Bone marrow (tissue), 2 donors: ENCODE results near the gene CLCA1.

Source experiments
- DNase-seq, 2 donors: peaks; one replicate each; lab custom pipeline; 2025; lab: John Stamatoyannopoulos, UW

CLCA1 gene

DNA sequence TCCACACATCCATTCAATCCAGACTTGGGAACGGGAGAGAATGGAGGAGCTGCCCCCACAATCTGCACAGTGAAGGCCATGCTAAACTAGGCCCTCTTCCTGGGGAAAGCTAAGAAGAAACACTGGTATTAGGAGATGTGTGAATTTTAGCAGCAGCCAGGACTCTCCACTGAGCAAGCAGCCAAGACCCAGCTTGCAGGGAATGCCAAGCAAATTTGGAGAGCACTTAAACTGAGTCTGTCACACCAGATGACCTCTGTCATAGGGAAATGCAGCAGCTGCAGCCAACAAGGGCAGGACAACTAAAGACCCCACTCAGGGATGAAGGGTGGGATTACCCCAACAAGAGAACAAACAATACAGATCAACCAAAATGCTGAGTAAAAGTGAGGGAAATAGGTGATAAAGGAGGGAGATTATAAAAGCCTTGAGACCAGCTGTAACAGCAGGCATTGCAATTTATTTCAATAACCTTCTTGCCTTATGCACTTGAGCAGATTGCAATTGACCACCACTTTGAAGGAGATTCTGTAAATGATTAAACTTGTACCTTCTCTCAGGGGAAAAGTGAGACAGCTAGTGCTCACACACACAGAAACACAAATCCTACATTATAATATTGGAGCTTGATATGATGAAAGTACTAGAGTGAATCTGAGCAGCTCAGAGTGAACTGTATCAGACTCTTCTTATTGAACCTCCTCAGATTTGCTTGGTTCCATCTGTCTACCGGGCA is 2.5 kb upstream of the CLCA1 start:
- DNase-seq, result no peak

DNA sequence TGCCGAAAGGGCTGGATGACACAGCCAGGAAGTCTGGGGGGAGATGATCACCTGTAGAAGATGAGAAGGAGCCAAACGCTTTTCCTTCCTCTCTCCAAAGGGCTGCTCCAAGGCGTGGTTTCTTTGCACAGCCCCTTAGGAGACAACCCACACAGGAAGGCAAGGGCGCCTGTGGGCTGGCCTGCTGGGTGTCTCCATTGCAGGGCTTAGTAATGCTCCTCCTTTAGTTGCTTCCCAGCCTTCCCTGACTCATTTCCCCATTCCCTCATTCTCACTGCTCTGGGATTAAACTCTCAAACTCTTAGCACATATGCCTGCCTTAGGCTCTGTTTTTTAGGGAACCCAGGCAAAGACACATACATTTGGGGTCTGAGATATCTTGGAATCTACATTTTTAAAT is 1.7 kb upstream of the CLCA1 start:
- DNase-seq, result no peak

DNA sequence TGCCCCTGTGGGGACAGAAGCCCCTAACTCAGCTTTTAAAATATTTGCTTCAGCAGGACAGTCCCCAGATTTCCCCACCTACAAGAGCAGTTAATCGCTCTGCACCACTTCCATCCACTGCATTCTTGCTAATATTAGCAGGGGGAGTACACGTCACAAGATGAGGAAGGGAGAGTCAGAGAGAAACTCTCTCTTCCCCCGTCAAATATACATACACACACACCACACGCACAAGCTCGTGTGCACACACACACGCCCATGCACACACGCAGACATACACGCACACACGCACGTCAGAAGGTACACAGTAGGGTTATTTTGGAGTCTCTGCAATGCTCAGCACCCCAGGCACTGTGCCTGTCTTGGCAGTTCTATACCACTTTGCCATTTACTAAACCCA is 2.1 kb downstream of the CLCA1 start:
- DNase-seq, result no peak

DNA sequence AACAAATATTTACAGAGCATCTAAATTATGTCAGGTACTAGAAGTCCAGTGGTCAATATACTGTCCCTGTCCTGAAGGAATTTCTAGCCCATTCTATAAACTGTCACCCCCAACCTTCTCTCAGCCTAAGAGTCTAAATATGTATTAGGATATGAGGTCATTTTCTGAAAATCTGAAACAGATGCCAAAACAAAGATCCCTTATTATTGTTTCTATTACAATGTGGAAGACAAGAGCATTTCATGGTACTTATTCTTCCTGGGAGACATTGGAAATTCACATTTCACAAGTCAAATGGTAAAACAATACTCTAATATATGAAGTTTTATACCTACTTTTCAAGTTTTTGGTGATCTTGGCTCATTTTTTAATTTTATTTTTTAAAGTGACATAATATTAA is 2.6 kb downstream of the CLCA1 start:
- DNase-seq, result no peak

DNA sequence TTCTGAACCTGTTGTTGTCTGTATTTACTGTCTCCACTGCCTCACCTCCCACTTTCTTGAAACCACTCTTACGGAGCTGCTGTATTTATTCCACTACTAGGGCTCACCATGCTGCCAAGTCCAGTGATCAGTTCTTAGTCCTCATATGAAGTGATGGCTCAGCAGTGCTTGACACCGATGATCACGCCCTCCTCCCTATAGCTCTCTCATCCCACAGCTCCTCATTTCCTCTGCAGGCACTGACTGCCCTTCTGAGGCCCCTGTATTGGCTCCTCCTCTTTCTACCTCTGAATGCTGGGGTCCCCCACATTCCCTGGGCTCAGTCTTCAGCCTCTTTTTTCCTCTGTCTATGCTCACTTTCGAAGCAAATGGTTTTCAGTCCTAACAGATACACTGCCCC is 3.4 kb downstream of the CLCA1 start:
- DNase-seq, result no peak

DNA sequence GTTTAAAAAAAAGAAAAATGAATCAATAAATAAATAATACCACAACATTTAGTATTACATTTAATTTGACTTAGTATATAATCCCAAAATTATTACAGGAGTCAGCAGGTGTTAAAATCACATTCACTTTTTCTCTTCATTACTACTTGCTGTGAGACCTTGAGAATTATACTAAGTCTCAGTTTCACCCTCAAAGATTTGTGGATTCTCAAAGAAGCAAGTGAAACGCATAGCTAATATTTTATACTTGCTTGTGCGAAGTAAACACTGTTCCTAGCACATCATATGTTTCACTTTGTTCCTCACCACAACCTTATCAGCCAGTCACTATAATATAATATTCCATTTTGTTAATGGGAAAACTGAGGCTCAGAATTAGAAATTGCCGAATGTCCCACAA is 4.0 kb downstream of the CLCA1 start:
- no peak for DNase-seq

DNA sequence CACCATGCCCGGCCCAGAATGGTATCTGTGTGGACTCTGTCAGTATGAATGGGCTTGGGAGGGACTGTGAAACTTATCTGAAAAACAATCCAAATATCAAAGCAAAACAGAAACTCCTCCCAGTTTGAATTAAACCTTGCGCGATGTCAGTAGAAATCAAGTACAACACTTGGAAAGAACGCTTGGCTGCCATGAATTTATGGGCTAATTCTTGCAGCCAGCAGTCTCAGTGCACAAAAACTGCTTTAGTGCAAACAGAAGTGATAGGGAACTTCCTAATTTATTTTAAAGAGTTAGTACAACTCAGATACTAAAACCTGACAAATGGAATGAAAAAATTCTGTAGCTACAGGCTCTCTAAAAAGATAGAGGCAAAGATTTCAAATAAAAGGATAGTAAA is 8.5 kb downstream of the CLCA1 start:
- DNase-seq, result no peak

DNA sequence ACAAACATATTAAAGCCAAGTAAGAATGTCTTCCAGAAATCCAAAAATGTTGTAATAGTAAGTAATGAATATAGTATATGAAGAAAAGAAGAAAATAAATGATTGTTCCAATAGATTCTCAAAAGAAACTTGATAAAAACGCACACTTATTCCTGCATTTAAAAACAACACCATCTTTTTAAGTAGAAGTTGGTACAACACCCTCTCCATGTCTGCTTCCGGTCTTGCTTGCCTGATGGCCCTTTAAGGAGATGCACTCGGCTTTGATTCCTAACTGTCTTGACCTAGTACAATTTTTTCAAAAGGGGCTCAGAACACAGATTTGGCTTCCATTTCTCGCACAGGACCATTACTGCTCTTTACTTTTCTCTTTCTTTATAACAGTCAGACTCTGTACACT is 9.0 kb downstream of the CLCA1 start:
- no peak for DNase-seq

DNA sequence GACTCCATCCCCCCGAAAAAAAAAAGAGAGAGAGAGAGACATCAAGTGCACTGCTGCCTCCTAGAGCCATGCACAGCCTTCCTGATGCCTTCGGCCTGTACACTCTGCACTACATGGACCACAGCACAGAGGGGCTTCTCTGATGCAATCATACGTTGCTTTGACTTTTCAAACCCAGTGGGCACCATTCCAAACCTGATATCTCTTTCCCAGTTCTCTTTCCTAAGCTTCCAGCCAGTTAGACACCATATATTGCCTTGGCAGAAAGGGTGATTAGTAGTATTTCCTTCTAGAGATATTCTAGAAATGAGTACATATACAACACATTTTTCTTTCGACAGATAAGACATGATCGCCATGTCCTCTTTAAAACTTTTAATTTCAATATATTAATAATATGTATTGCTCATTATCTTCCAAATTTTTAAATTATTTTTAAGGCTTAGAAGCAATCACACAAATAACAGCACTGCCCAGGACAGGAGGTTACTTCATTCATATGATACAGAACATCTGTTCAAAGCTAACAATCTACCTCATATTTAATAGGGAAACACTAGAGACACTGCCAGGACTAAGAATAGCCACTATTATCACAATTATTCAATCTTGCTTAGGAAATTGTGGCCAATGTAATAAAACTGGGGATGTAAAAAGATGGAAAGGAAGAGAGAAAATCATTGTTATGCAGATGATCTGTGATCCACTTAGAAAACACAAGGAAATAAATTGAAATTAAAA is 9.9 kb downstream of the CLCA1 start:
- DNase-seq, result no peak

DNA sequence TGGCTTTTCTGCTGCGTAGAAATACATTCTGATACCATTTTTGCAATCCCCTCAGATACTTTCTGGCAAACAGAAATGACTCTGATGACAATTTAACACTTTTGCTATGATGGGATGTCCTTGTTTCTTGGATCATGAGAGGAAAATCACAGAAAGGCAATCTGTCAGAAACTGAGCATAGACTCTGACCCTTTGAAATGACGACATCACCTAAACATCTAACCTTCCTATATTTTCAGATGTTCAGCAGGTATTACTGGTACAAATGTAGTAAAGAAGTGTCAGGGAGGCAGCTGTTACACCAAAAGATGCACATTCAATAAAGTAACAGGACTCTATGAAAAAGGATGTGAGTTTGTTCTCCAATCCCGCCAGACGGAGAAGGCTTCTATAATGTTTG is 13.2 kb downstream of the CLCA1 start:
- no peak for DNase-seq

DNA sequence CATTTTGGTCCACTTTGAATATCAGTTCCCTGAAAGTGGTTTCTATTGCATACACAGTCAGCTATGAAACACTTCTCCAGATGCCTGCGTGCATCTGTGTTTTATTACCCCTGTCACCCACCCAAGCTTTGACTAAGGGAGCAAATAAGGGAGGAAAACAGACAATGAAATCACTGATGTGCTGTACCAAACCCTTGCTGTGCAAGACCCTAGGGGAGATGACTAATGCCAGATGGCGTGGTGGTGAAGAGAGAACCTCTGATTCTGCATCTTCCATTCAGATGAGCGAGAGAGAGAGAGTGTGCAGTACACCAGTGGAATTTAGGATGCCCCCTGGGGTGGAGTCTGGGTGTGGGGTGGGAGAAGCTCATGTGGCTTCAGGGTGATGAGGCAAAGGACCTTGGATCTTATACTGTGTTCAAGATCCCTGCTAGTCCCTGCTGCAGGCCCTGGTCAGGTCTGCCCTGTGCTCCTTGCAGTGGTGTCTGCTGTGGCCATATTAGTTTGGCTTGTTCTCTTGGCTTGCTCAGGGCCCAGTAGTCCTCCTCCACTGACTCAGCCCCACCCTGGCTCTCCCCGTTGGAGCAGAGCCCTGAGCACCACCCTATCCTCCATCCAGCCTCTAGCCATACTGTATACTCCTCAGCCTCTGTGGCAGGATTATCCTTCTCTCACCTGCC is 18.5 kb downstream of the CLCA1 start:
- DNase-seq, result no peak

DNA sequence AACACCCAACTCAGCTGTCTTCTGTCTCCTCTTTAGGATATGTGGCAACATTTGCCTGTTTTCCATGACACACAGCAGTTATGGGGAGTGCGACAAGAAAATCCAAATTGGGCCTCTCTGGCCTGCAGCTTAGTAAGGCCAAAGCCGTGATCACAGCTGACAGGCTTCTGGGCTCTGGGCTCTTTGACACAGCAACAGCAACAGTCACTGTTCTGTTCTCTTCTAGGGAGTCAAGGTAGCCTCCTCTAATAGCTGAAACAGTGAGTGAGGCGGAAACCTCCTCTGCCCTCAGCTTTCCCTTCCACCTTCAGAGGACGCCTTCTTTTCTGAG is 19.0 kb downstream of the CLCA1 start:
- no peak for DNase-seq

DNA sequence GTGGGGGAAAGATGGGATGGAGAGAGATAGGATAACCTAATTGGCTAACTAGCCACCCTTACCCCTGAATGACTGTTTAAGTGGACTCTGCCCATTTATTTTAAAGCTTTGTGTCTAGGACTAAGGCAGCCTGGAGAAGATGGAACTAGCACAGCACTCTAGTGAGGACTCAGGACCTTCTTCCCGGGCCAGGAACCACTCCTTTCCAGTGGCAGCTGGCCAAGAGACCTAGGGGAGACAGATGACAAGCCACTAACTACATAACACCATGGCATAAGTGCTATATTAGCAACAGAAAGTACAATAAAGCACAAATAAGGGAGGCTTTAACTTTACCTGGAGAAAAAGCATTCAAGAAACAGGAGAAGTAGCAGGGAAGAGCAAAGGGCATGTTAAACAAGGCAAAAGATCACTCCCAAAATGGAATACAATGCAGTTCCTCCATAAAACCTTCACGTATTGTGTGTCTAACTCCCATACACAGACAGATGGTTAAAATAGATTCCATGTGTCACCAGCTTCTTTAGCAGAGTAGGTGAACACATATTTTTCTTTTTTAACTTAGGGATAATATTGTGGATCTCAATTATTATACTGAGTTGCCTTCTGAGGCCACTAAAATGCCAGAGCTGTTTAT is 20.6 kb downstream of the CLCA1 start:
- no peak for DNase-seq

DNA sequence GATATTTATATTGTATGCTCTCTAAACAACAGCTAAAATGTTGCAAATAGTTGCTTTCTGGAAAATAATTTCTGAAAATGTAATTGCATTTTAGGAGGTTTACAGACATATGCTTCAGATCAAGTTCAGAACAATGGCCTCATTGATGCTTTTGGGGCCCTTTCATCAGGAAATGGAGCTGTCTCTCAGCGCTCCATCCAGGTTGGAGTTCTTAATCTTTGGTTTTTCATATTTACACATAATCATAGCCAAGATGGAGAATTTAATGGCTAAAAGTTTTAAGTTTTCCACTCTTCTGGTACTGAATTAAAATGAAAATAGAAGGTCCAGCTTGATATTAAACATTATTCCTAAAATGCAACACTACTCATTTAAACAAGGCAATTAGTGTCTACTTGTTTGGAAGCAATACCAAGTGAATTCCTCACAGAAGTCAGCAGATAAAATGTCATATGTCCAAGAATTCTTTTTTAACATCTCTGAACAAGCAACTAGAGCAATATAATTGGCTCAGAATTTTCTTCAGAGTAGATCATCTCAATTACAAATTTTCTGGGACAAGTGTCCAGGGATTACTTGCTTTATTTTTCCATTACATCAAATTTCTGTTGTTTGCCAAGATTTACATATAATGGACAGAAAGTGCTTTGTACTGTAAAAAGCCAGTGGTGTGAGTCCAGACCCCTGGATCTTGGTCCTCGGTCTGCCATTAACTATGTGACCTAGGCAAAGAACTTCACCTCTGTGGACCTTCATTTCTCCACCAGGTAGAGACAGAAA is 22.6 kb downstream of the CLCA1 start:
- DNase-seq, result no peak

DNA sequence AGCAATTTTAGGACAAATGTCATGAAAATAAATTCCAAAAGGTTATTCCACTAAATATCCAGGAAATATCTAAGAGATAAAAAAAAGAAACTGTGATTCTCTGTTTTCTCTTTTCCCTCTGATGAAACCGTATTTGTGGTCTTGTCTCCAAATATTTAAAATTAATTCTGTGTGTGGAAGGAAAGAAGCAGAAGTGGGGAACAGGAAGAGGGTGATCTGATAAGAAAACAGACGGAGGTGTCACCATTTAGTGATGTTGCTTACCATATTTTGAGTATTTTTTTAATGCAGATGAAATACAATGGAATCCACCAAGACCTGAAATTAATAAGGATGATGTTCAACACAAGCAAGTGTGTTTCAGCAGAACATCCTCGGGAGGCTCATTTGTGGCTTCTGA is 29.6 kb downstream of the CLCA1 start:
- DNase-seq, result peak in 1 of 2 donors; percentile 6

DNA sequence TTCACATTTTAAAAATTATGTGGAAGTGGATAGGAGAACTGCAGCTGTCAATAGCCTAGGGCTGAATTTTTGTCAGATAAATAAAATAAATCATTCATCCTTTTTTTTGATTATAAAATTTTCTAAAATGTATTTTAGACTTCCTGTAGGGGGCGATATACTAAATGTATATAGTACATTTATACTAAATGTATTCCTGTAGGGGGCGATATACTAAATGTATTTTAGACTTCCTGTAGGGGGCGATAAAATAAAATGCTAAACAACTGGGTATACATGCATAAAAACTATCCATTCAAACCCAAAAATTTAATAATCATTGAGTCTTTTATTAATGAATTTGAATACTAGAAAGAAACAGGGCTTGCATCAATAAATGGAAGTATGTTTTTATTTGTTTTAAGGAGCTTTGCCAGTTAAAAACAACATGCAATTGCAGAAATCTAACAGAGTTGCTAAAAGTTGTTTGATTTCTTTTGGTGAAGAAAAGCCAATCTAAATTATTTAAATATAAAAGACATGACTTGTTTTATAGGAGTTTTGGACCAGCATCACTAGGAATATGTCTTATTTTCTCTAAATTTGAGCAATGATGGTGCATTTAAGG is 31.4 kb downstream of the CLCA1 start:
- peak in 1 of 2 donors; percentile 41 for DNase-seq

DNA sequence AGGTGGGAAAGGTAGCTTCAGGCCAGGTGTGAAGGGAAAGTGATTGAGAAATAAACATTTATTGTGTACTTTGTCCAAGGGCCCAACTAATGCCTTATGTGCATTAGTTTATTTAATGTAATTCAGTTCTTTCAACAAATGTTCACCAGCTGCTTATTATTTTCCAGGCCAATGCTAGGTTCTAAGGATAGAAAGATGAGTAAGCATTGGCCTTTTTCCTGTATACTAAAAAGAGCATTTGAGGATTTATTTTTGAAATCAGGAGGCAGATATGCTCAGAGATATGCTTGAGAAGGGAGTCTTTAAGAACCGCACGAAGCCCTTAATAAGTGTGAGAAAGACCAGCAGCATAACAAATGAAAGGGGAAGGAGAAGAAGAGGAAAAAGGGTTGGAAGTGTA is 32.0 kb downstream of the CLCA1 start:
- no peak for DNase-seq

DNA sequence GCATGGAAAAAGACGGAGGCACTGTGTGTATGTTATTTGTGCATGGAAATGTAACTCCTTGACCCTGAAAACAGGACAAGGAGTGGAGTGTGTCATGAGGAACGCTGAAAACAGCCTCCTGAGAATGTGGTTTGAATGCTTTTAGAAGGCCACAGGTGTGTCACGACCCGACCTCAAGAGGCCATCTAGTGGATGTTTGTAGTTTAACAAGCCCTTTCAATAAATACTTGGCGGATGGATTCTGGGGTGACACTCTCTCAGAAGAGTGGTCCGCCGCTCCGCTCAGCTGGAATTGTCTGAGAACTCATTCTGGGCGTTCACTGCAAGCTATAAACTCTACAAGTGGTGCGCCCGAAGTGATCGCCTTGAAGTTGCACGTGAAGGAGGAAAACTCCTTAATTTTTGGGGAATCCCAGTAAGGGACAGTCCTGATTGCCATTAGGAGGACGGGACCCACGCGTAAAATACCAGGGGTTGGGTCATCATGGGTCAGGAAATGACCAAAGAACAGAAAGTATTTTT is 33.5 kb downstream of the CLCA1 start:
- DNase-seq, result peak in 1 of 2 donors; percentile 4

DNA sequence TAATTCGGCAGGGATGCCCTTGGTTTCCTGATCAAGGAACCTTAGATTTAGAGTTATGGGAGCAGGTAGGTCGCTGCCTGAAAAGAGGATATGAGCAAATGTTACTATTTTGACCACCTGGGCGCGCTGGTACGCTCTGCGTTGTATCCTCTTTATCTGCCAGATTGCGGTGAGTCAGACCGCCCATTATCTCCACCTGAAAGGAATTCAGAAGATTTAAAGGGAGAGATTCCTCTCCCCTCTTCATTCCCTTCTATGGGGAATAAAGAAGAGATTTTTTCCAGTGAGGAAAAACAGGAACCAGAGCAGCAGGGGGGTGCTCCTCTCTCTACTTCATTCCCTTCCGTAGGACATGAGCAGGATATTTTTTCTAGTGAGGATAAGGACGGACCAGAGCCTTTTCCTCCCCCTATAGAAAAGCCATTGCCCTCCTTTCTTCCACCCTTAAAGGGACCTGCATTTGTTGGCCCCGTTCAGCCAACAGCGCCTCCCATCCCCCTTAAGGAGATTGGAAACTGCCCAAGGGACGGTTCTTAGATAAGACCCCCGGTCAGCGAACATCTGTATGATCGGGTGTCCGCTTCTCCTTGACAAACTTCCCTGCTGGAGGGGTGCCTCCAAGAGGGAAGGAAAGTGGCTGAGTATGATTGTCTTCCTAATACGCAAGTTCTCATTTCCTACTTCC is 34.1 kb downstream of the CLCA1 start:
- DNase-seq, result no peak

DNA sequence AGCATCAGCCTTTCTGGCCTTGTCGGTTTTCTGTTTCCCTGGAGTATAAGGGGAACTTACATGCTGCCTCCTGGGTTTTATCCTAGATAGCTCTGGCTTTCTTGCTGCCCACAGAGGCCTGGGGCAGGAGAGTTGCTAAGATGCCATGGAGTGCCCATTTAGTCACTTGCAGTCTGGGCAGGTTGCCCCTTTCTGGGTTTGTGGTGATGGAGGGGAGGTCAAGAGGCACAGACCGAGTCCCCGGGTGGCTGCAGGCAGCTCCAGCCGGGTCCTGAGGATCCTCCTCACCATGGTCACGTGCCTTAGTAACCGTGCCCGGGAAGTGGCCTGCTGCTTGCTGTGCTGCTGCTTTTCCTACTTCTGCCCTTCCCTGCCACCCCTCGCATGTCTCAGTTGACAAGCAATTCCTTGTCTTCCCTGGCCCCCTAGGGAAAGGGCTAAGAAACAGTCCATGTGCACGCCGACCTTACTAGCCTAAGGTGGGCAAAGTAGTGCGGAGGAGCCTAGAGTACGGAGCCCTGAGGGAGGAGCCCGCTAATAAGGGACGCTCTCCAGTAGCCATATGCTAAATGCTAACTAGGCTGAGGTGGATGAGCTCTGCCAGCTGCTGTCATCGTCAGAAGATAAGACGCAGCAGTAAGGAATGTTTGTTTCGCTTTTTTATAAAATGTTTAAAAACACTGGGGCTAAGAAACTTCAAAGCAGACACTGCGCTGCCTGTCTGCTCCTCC is 34.8 kb downstream of the CLCA1 start:
- peak in 1 of 2 donors; percentile 31 for DNase-seq
